Measurements from ENCODE around the gene CADPS.

CADPS gene

DNA sequence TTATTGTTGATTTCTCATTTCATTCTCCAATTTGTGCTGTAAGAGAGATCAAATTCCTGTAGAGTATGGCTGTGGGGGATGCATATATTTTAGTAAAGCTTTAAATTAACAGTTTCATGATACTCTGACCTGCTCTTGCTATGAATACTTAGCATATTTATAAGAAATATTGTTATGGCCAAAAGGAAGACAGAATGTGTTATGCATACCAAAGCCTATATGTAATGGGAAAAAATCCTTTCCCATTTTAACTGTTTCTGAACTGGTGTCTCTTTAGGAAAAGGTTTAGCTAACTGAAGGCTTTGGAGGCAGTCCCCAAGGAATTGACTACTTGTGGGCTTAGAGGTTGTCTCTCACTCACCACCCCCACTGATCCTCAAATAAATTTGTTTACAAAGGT is 59.2 kb downstream of the CADPS start:
- no peaks in the 10 kb centered on the region for H3K27me3 ChIP-seq (ENCODE audit: insufficient read depth, low read depth)
- TF ChIP-seq, protein P1, sequence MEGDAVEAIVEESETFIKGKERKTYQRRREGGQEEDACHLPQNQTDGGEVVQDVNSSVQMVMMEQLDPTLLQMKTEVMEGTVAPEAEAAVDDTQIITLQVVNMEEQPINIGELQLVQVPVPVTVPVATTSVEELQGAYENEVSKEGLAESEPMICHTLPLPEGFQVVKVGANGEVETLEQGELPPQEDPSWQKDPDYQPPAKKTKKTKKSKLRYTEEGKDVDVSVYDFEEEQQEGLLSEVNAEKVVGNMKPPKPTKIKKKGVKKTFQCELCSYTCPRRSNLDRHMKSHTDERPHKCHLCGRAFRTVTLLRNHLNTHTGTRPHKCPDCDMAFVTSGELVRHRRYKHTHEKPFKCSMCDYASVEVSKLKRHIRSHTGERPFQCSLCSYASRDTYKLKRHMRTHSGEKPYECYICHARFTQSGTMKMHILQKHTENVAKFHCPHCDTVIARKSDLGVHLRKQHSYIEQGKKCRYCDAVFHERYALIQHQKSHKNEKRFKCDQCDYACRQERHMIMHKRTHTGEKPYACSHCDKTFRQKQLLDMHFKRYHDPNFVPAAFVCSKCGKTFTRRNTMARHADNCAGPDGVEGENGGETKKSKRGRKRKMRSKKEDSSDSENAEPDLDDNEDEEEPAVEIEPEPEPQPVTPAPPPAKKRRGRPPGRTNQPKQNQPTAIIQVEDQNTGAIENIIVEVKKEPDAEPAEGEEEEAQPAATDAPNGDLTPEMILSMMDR (conservative IDR thresholded peaks at IDR 0.05; ENCODE audit: low read depth, low read length): no peak
- H3K27ac ChIP-seq: no peak overlapping the region
- no peaks in the 10 kb centered on the region for H3K4me1 ChIP-seq (ENCODE audit: low read depth, poor library complexity, severe bottlenecking)
- H2AFZ ChIP-seq (ENCODE audit: low read depth): no peak overlapping the region
- H3K9ac ChIP-seq: no peak overlapping the region
- no peaks in the 10 kb centered on the region for H4K20me1 ChIP-seq (ENCODE audit: insufficient read depth)
- no peaks in the 10 kb centered on the region for H3K36me3 ChIP-seq (ENCODE audit: insufficient read depth)
- no peaks in the 10 kb centered on the region for H3K79me2 ChIP-seq (ENCODE audit: insufficient read depth, low read depth)
- no peak overlapping the region for H3K4me2 ChIP-seq
- H3K4me3 ChIP-seq (IDR thresholded peaks at IDR 0.05; ENCODE audit: insufficient read depth, low read depth, low read length): no peak overlapping the region

DNA sequence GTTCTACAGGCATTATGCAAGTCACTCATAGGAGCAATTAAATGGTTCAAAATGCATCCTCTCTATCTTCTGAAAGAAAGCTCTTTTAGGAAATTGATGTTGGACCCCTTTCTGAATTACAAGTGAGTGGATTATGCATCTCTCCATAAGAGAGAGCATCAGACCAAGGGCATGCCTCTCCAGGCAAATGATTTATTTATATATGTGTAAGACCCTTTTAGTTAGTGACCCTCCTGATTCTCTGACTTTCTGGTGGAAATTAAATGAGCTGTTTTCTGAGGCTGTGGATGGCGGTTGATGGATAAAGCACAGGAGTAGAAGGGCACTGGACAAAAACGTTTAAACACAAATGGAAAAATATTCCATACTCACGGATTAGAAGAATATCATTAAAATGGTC is 62.6 kb downstream of the CADPS start:
- no peak overlapping the region for H3K4me3 ChIP-seq (IDR thresholded peaks at IDR 0.05; ENCODE audit: insufficient read depth, low read depth, low read length)
- no peaks in the 10 kb centered on the region for H3K36me3 ChIP-seq (ENCODE audit: insufficient read depth)
- H3K4me1 ChIP-seq (ENCODE audit: low read depth, poor library complexity, severe bottlenecking): no peaks in the 10 kb centered on the region
- no peak overlapping the region for H3K4me2 ChIP-seq
- no peaks in the 10 kb centered on the region for H3K79me2 ChIP-seq (ENCODE audit: insufficient read depth, low read depth)
- H4K20me1 ChIP-seq (ENCODE audit: insufficient read depth): no peaks in the 10 kb centered on the region
- no peak overlapping the region for H3K27ac ChIP-seq
- H3K27me3 ChIP-seq (ENCODE audit: insufficient read depth, low read depth): no peaks in the 10 kb centered on the region
- TF ChIP-seq, protein P1 (conservative IDR thresholded peaks at IDR 0.05; ENCODE audit: low read depth, low read length): no peak
- no peak overlapping the region for H3K9ac ChIP-seq
- no peak overlapping the region for H2AFZ ChIP-seq (ENCODE audit: low read depth)

DNA sequence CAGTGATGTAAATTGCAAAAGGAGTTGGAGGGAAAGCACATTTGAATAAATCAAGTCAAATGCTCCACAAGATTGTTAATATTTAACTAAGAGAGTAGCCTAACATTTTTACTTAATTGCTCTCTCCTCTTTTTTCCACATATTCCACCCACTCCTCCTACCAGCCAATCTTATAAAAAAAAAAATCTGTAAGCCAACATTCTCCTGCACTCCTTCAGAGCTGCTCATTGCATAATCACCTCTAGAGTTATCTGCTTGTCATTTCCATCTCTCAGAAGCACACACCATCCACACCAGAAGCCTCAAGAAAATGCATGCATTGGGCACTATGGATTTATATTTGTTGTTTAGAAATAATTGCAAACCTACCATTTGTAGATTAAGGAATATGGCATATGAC is 64.1 kb downstream of the CADPS start:
- H3K4me1 ChIP-seq (ENCODE audit: low read depth, poor library complexity, severe bottlenecking): no peaks in the 10 kb centered on the region
- H3K4me3 ChIP-seq (IDR thresholded peaks at IDR 0.05; ENCODE audit: insufficient read depth, low read depth, low read length): no peak overlapping the region
- H3K9ac ChIP-seq: no peak overlapping the region
- H3K27me3 ChIP-seq (ENCODE audit: insufficient read depth, low read depth): no peaks in the 10 kb centered on the region
- H3K27ac ChIP-seq: no peak overlapping the region
- H3K79me2 ChIP-seq (ENCODE audit: insufficient read depth, low read depth): no peaks in the 10 kb centered on the region
- TF ChIP-seq, protein P1 (conservative IDR thresholded peaks at IDR 0.05; ENCODE audit: low read depth, low read length): no peak
- no peak overlapping the region for H3K4me2 ChIP-seq
- no peaks in the 10 kb centered on the region for H4K20me1 ChIP-seq (ENCODE audit: insufficient read depth)
- no peaks in the 10 kb centered on the region for H3K36me3 ChIP-seq (ENCODE audit: insufficient read depth)
- H2AFZ ChIP-seq (ENCODE audit: low read depth): no peak overlapping the region

DNA sequence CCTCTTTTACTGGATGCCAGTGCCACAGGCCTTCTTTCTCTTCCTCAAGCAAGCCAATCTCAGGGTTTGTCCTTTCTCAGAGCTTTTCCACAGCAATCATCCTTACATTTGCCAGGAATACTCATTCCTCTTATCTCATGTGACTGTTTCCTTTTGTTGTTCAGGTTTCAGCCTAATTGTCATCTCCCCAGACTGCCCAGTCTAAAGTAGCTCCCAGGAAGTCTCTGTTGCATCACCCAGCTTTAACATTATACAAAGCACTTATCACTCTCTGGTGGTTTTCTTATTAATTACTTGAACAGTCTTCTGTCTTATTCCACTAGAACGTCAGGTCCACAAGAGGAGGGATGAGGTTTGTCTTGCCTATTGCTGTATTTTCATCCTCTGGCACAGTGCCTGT is 65.8 kb downstream of the CADPS start:
- no peak overlapping the region for H3K27ac ChIP-seq
- no peak overlapping the region for H2AFZ ChIP-seq (ENCODE audit: low read depth)
- no peaks in the 10 kb centered on the region for H4K20me1 ChIP-seq (ENCODE audit: insufficient read depth)
- no peaks in the 10 kb centered on the region for H3K27me3 ChIP-seq (ENCODE audit: insufficient read depth, low read depth)
- no peak overlapping the region for H3K4me3 ChIP-seq (IDR thresholded peaks at IDR 0.05; ENCODE audit: insufficient read depth, low read depth, low read length)
- no peaks in the 10 kb centered on the region for H3K79me2 ChIP-seq (ENCODE audit: insufficient read depth, low read depth)
- TF ChIP-seq, protein P1 (conservative IDR thresholded peaks at IDR 0.05; ENCODE audit: low read depth, low read length): no peak
- H3K4me1 ChIP-seq (ENCODE audit: low read depth, poor library complexity, severe bottlenecking): no peaks in the 10 kb centered on the region
- no peak overlapping the region for H3K9ac ChIP-seq
- H3K36me3 ChIP-seq (ENCODE audit: insufficient read depth): no peaks in the 10 kb centered on the region
- no peak overlapping the region for H3K4me2 ChIP-seq

All from KMS-11 (cell line).